ENCODE measurements around the gene NAP1L5. TPM values are rescaled to one million over a fixed set of nuclear protein-coding genes. Genes with fewer than 3 reads are reported as not detected.

The NAP1L5 gene
- total RNA-seq, 1 experiment from 2014 or later, result 1.8 TPM

DNA sequence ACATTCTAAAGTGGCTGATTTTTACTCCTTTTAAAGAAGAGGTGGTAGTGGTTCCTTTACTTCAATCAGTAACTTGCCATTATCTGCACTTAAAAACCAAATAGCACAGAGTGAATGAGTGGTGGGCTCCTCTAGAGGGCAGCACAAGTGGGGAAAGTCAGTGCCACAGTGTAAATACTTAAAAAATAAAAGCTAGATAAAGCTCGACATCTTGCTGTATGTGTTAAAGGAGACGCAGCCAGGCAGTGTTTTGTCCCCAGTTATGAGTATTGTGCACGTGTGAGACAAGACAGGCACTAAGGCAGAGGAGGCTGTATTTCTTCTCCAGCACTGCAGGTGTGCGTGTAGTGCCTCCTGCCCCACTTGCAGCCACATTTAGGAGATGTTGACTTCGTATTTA lies 24.6 kb downstream of the NAP1L5 start:
- TF ChIP-seq, protein P1, sequence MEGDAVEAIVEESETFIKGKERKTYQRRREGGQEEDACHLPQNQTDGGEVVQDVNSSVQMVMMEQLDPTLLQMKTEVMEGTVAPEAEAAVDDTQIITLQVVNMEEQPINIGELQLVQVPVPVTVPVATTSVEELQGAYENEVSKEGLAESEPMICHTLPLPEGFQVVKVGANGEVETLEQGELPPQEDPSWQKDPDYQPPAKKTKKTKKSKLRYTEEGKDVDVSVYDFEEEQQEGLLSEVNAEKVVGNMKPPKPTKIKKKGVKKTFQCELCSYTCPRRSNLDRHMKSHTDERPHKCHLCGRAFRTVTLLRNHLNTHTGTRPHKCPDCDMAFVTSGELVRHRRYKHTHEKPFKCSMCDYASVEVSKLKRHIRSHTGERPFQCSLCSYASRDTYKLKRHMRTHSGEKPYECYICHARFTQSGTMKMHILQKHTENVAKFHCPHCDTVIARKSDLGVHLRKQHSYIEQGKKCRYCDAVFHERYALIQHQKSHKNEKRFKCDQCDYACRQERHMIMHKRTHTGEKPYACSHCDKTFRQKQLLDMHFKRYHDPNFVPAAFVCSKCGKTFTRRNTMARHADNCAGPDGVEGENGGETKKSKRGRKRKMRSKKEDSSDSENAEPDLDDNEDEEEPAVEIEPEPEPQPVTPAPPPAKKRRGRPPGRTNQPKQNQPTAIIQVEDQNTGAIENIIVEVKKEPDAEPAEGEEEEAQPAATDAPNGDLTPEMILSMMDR (IDR thresholded peaks at IDR 0.05 in 2 of 3, conservative IDR thresholded peaks at IDR 0.05 in 1 of 3; ENCODE audit: borderline replicate concordance in 1 of 3, insufficient read depth in 1 of 3, low read depth in 2 of 3, low read length in 2 of 3), result peak; percentile 33 to 78 (median 74); a peak in 5 of 6 replicates
- TF ChIP-seq, protein P2, sequence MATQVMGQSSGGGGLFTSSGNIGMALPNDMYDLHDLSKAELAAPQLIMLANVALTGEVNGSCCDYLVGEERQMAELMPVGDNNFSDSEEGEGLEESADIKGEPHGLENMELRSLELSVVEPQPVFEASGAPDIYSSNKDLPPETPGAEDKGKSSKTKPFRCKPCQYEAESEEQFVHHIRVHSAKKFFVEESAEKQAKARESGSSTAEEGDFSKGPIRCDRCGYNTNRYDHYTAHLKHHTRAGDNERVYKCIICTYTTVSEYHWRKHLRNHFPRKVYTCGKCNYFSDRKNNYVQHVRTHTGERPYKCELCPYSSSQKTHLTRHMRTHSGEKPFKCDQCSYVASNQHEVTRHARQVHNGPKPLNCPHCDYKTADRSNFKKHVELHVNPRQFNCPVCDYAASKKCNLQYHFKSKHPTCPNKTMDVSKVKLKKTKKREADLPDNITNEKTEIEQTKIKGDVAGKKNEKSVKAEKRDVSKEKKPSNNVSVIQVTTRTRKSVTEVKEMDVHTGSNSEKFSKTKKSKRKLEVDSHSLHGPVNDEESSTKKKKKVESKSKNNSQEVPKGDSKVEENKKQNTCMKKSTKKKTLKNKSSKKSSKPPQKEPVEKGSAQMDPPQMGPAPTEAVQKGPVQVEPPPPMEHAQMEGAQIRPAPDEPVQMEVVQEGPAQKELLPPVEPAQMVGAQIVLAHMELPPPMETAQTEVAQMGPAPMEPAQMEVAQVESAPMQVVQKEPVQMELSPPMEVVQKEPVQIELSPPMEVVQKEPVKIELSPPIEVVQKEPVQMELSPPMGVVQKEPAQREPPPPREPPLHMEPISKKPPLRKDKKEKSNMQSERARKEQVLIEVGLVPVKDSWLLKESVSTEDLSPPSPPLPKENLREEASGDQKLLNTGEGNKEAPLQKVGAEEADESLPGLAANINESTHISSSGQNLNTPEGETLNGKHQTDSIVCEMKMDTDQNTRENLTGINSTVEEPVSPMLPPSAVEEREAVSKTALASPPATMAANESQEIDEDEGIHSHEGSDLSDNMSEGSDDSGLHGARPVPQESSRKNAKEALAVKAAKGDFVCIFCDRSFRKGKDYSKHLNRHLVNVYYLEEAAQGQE (IDR thresholded peaks at IDR 0.05; ENCODE audit: low read depth), result no peak
- peak; percentile 41; the same call in 1 of the 2 replicates for TF ChIP-seq RAD21 (IDR thresholded peaks at IDR 0.05; ENCODE audit: low read depth)
- no peaks in the 10 kb centered on the region for H3K36me3 ChIP-seq (ENCODE audit: control insufficient read depth in 1 of 2, insufficient read depth in 2 of 2, low read length in 2 of 2)
- no peak overlapping the region for H2AFZ ChIP-seq (ENCODE audit: low read depth, low read length, poor library complexity, severe bottlenecking)
- intact Hi-C loops (cut with micrococcal nuclease), result no loop called here
- no peak overlapping the region for H3K27ac ChIP-seq (ENCODE audit: low read depth, low read length)
- POLR2A ChIA-PET, result no interaction called here
- ATAC-seq (peak; percentile 94), DNase-seq (ENCODE audit: low read depth, low spot score) (no peak)
- no peak overlapping the region for H3K4me3 ChIP-seq (replicated peaks in 1 of 2; ENCODE audit: low read depth in 1 of 2, low read length in 2 of 2)
- H3K9me2 ChIP-seq (ENCODE audit: insufficient read depth), result no peaks in the 10 kb centered on the region
- no peaks in the 10 kb centered on the region for H3K79me2 ChIP-seq (ENCODE audit: insufficient read depth, low read length)
- BruUV-seq (replicated peaks), result no TSS peak
- H3K27me3 ChIP-seq (ENCODE audit: insufficient read depth, low read length), result no peaks in the 10 kb centered on the region
- RAD21 ChIA-PET (ENCODE audit: low non-redundant PET in 1 of 2, low total read pairs in 2 of 2, uncharacterized antibody in 2 of 2, unreplicated experiment in 2 of 2), result interaction anchor here in 1 of 2 experiments (0.6 kb wide), 1 partner anchor 219 kb away, joined by 3 read pairs; no protein-coding TSS in a partner anchor
- H3K9me3 ChIP-seq (ENCODE audit: control insufficient read depth in 1 of 2, insufficient read depth in 1 of 2, low read depth in 1 of 2, low read length in 2 of 2), result no peaks in the 10 kb centered on the region
- H4K20me1 ChIP-seq (ENCODE audit: insufficient read depth), result no peaks in the 10 kb centered on the region
- CTCF ChIA-PET, result interaction anchor here (0.5 to 1.7 kb wide), 24 partner anchors 8 to 370 kb away, joined by 3 to 15 read pairs (median 4); partner anchors contain the start of gene PYURF
- H3K4me1 ChIP-seq (ENCODE audit: control insufficient read depth in 1 of 2, insufficient read depth in 2 of 2, low read length in 2 of 2), result no peaks in the 10 kb centered on the region
- H3K9ac ChIP-seq (ENCODE audit: low read length), result no peak overlapping the region
- H3K4me2 ChIP-seq (ENCODE audit: low read length), result no peak overlapping the region

Data from HCT116 (cell line).